ENCODE measurements around the gene RNF31.

Gene RNF31

DNA sequence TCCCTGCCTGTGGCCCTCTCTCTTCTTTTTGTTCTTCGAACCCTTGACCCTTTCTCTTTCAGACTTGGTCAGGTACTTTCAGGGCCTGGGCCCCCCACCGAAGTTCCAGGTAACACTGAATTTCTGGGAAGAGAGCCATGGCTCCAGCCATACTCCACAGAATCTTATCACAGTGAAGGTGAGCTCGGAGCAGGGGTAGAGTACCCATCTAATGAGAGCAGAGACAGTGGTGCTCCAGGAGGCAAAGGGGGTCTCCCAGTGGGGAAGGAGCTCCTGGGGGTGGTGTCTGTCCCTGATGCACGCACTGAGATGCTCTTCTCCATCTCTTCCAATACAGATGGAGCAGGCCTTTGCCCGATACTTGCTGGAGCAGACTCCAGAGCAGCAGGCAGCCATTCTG lies 18.5 kb downstream of the RNF31 start:
- H3K4me3 ChIP-seq (replicated peaks; ENCODE audit: insufficient read depth, low read length) = no peak overlapping the region
- no peak for TF ChIP-seq CTCF (IDR thresholded peaks at IDR 0.05; ENCODE audit: insufficient read depth, low read length)
- no peak for TF ChIP-seq POLR2AphosphoS5 (IDR thresholded peaks at IDR 0.05; ENCODE audit: low read depth)
- TF ChIP-seq, protein P1, sequence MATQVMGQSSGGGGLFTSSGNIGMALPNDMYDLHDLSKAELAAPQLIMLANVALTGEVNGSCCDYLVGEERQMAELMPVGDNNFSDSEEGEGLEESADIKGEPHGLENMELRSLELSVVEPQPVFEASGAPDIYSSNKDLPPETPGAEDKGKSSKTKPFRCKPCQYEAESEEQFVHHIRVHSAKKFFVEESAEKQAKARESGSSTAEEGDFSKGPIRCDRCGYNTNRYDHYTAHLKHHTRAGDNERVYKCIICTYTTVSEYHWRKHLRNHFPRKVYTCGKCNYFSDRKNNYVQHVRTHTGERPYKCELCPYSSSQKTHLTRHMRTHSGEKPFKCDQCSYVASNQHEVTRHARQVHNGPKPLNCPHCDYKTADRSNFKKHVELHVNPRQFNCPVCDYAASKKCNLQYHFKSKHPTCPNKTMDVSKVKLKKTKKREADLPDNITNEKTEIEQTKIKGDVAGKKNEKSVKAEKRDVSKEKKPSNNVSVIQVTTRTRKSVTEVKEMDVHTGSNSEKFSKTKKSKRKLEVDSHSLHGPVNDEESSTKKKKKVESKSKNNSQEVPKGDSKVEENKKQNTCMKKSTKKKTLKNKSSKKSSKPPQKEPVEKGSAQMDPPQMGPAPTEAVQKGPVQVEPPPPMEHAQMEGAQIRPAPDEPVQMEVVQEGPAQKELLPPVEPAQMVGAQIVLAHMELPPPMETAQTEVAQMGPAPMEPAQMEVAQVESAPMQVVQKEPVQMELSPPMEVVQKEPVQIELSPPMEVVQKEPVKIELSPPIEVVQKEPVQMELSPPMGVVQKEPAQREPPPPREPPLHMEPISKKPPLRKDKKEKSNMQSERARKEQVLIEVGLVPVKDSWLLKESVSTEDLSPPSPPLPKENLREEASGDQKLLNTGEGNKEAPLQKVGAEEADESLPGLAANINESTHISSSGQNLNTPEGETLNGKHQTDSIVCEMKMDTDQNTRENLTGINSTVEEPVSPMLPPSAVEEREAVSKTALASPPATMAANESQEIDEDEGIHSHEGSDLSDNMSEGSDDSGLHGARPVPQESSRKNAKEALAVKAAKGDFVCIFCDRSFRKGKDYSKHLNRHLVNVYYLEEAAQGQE (IDR thresholded peaks at IDR 0.05; ENCODE audit: insufficient replicate concordance, low read depth) = no peak
- no peak for TF ChIP-seq SPI1 (IDR thresholded peaks at IDR 0.05; ENCODE audit: borderline replicate concordance, low read depth)
- no peak for TF ChIP-seq GABPA (IDR thresholded peaks at IDR 0.05; ENCODE audit: low read depth)
- DNase-seq (ENCODE audit: low read depth in 1 of 2, low spot score in 1 of 2) = no peak
- no peak overlapping the region for H3K27ac ChIP-seq (replicated peaks)
- H3K27me3 ChIP-seq (ENCODE audit: insufficient read depth, poor library complexity, severe bottlenecking) = no peaks in the 10 kb centered on the region

- DNase-seq (ENCODE audit: low read depth in 1 of 2, low spot score in 1 of 2) = peak in 1 of 2 experiments; percentile 56
- H3K4me3 ChIP-seq (replicated peaks; ENCODE audit: insufficient read depth, low read length) = no peak overlapping the region
- no peak for TF ChIP-seq POLR2AphosphoS5 (IDR thresholded peaks at IDR 0.05; ENCODE audit: low read depth)
- TF ChIP-seq CTCF (IDR thresholded peaks at IDR 0.05; ENCODE audit: insufficient read depth, low read length) = no peak
- TF ChIP-seq, protein P1 (IDR thresholded peaks at IDR 0.05; ENCODE audit: insufficient replicate concordance, low read depth) = no peak
- no peak for TF ChIP-seq GABPA (IDR thresholded peaks at IDR 0.05; ENCODE audit: low read depth)
- TF ChIP-seq SPI1 (IDR thresholded peaks at IDR 0.05; ENCODE audit: borderline replicate concordance, low read depth) = no peak
- no peaks in the 10 kb centered on the region for H3K27me3 ChIP-seq (ENCODE audit: insufficient read depth, poor library complexity, severe bottlenecking)
- peak overlapping the region; percentile 34 for H3K27ac ChIP-seq (replicated peaks)
Measured at GRCh38 chr14:24167469-24168114, 20.3 kb downstream of the RNF31 start.

- H3K4me3 ChIP-seq (replicated peaks; ENCODE audit: insufficient read depth, low read length) = no peak within 1 kb of the TSS
- no peak within 1 kb of the TSS for H3K27ac ChIP-seq (replicated peaks)
- H3K27me3 ChIP-seq (ENCODE audit: insufficient read depth, poor library complexity, severe bottlenecking) = no peaks in the 10 kb centered on the region
- DNase-seq (ENCODE audit: low read depth in 1 of 2, low spot score in 1 of 2) = no peak
- TF ChIP-seq SPI1 (IDR thresholded peaks at IDR 0.05; ENCODE audit: borderline replicate concordance, low read depth) (no peak), CTCF (IDR thresholded peaks at IDR 0.05; ENCODE audit: insufficient read depth, low read length) (no peak), GABPA (IDR thresholded peaks at IDR 0.05; ENCODE audit: low read depth) (no peak), POLR2AphosphoS5 (IDR thresholded peaks at IDR 0.05; ENCODE audit: low read depth) (no peak)
- TF ChIP-seq, protein P1 (IDR thresholded peaks at IDR 0.05; ENCODE audit: insufficient replicate concordance, low read depth) = no peak
Measured at GRCh38 chr14:24171422-24172260, 24.3 kb downstream of the RNF31 start, which contains the start of gene REC8. Gene REC8, plus strand, starts transcription at chr14:24172080. Its CDS starts 473 bp downstream, at chr14:24172553.

All from HL-60 (cell line).